HG03378 (cell line): Measurements from ENCODE around the gene RBSN.

ENCODE experiments used
- ATAC-seq: cut with Tn5 transposase; IDR thresholded peaks from one replicate; pipeline ENCODE4 v1.9.1; 2021; ENCODE audit warnings: mild to moderate bottlenecking, moderate library complexity; ENCODE audit not compliant: unreplicated experiment

Gene RBSN

GRCh38 chr3:15063656-15064286, 35.2 kb downstream of the RBSN start:
- no peak for ATAC-seq

GRCh38 chr3:15063238-15063637, 35.7 kb downstream of the RBSN start:
- no peak for ATAC-seq

GRCh38 chr3:15060029-15060428, 38.9 kb downstream of the RBSN start:
- no peak for ATAC-seq

- no peak for ATAC-seq
Measured at GRCh38 chr3:15056676-15057404, 42.1 kb downstream of the RBSN start.

GRCh38 chr3:15055019-15055557, 43.9 kb downstream of the RBSN start:
- ATAC-seq, result peak; percentile 44

- no peak for ATAC-seq
Measured at GRCh38 chr3:15053541-15053940, 45.4 kb downstream of the RBSN start.

GRCh38 chr3:15052335-15053242, 46.4 kb downstream of the RBSN start:
- ATAC-seq, result no peak

GRCh38 chr3:15051531-15051930, 47.4 kb downstream of the RBSN start:
- ATAC-seq, result peak; percentile 40

DNA sequence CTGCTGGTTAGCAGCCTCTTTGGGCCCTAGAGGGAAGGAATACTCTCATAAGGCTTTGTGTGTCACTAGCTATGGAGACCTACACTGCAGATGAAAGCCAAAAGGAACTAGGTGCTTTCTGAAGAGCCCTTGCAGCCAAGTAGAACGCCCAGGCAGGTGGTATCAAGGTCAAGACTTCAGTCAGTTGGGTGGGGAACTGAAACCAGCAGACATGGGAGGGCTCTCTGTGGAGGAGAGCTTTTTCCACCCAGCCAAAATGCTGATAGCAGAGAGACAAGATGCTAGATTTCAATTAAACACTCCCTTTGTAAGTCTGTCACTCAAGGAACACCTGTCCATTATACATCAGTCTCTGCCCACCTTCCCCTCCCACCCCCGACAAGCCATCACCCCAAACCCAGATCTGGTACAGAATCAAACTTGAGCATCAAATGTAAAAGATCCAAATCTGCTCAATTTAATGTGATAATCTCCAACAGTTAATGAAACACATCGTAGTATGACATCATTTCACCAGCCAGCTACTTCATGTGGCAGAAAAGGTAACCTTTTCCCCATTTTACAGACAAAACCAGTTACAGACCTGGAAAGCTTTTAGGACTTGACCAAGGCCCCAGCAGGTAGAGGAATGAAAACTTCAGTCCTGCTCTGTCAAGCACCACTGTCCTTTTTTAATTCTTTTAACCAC, 48.4 kb downstream of the RBSN start:
- peak; percentile 73 for ATAC-seq

- ATAC-seq, result no peak
Measured at GRCh38 chr3:15049584-15049983, 49.4 kb downstream of the RBSN start.

GRCh38 chr3:15045667-15046066, 53.3 kb downstream of the RBSN start:
- no peak for ATAC-seq

DNA sequence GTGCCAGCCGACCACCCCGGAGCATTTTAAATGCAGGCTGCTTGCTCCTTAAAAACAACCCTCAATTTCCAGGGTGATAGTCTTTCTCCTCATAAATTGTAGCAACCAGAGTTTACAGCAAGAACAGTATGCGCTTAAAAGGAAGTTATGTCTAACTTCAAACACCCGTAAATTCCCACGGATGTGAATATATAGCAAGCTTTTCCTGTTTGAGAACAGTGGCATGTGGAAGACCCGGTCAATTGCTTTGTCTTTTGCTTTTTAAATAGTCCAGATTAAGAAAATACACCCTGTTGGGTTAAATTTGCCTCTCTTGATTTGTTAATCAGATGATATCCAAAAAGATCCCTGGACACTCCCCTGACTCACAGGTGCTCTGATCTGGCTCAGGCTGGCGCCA, 54.6 kb downstream of the RBSN start:
- ATAC-seq, result no peak

- ATAC-seq, result no peak
Measured at GRCh38 chr3:15043408-15044171, 55.4 kb downstream of the RBSN start.

GRCh38 chr3:15042936-15043335, 56.0 kb downstream of the RBSN start:
- no peak for ATAC-seq

DNA sequence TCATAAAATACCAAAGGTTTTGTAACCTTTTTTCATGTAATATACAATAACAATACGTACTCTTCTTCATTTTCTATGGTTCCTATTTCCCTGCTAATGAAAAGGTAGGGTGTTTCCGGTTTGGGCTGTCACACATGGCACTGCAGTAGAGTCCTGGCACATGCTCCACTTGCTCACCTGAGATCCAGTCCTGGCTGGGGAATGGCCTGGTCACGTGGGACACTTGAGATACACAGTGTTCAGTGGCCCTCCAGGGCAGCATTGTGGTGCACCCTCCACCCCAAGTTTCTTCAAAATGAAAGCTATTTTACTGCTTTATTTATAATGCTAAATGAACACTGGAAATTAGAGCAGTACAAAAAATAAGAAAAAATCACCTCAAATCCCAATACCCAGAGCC, 57.0 kb downstream of the RBSN start:
- no peak for ATAC-seq

- no peak for ATAC-seq
Measured at GRCh38 chr3:15040844-15041243, 58.1 kb downstream of the RBSN start.

GRCh38 chr3:15038306-15038705, 60.6 kb downstream of the RBSN start:
- ATAC-seq, result no peak

GRCh38 chr3:15033103-15033502, 65.8 kb downstream of the RBSN start:
- no peak for ATAC-seq

DNA sequence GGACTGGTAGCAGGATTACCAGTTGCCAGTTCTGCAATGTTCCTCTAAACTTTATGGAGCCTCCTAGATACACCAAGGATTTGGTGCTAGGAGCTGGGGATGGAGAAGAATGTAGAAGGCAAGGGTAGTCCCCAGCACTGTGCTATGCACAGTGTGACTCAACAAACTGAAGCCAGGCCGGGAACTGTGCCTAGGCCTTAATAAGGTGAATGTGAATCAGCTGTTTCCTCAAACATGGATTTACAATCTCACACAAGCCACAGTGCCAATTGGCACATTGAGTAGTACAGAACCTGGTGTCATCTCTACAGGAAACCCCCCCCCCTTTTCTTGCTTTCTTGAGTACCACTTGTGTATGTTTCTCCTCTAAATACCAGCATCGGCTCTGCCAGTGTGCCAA, 66.3 kb downstream of the RBSN start:
- ATAC-seq, result no peak

GRCh38 chr3:15029625-15030024, 69.3 kb downstream of the RBSN start:
- no peak for ATAC-seq
